Erythroblast (primary cell): Measurements from ENCODE around the gene CACNA2D2.

ENCODE experiments used
- GATA1 ChIP-seq: IDR thresholded peaks from 2 replicates; pipeline ENCODE4 v1.6.1; 2011; ENCODE audit warnings: low read depth, mild to moderate bottlenecking, control low read depth, low read length, moderate library complexity
- POLR2A ChIP-seq: IDR thresholded peaks from 2 replicates; pipeline ENCODE4 v1.6.1; 2011; ENCODE audit warnings: mild to moderate bottlenecking, low read length

GRCh38 chr3:50428007-50428633, 75.3 kb downstream of the CACNA2D2 start:
- TF ChIP-seq POLR2A = no peak
- TF ChIP-seq GATA1 = no peak
